ENCODE data around the gene PLEKHA7.

Gene PLEKHA7

DNA sequence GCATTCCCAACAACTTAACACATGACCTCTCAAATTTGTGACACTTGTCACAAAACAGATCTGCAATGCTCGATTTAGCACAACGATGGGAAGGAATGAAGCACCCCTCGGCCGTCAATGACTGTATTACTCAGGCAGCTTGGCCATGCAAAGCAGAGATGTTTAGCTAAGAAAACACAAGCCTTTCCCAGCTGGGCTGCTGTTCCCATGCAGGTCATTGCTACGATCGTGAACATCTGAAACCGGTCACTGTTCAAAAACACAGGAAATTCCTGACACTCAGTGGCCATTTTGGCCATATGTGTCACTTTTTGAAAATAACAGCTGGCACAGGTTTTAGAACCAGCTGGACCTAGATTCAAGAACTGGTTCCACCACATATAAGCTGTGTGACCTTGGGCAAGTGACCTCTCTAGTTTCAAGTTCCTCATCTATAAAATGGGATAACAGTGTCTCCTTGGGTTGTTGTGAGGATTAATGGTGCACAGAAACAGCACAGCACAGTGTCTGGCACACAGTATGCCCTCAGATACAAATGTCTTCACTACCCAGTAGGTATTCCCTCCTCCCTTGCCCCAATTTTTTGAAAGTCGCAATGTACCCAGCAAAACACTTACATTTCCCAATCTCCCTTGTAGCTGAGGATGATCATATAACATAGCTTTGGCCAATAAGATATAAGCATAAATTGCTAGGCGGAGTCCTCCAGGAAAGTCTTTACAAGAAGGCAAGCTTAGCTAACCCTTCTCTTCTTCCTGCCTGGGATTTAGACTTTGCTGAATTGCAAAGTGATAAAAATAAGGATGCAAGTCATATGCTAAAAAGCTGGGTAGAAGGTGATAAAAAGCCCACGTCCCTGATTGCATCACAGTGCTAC is 182.7 kb downstream of the PLEKHA7 start:
- DNase-seq, result no peak

DNA sequence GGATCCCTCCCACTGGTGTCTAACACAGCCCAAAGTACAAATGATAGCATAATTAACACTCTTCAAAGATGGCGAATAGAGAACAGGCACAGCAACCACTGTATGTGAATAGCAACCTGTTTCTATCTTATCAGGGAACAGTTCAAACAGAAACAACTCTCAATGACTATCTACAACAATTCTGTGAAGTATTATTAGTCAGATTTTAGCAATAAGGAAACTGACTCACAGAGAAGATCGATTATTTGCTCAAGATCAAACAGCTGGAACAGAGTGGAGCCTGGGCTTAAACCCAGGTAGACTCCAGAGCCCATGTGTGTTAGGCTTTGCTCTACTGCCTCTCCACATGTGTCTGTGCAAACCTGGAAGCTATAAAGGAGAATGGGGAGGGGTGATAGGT is 187.1 kb downstream of the PLEKHA7 start:
- no peak for DNase-seq

- no peak for DNase-seq
Measured at GRCh38 chr11:16825968-16826367, 188.2 kb downstream of the PLEKHA7 start.

DNA sequence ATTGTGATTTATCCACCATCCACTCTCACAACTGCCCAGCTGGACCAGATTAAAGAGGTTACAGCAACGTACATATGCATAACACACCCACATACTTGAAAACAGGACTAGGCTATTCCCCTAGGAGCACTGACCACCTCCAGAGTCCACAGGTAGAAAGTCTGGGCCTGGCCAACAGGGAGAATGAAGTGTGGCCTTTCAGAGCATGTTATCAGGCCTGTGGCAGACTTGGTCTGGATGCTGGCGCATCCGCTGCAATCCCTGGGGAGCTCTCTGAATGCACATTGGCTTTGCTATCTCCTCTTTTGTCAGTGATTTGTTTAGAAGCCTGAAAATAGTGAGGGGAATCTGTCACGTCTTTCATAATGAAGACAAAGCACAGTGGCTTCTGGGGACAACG is 189.1 kb downstream of the PLEKHA7 start:
- DNase-seq, result no peak

- DNase-seq, result peak; percentile 4 to 44 (median 29)
Measured at GRCh38 chr11:16820324-16821092, 193.7 kb downstream of the PLEKHA7 start.

GRCh38 chr11:16818284-16818683 is 195.9 kb downstream of the PLEKHA7 start:
- DNase-seq, result no peak

GRCh38 chr11:16817351-16817750 is 196.9 kb downstream of the PLEKHA7 start:
- DNase-seq, result no peak

- DNase-seq, result no peak
Measured at GRCh38 chr11:16816358-16817270, 197.6 kb downstream of the PLEKHA7 start.

GRCh38 chr11:16815047-16815767 is 199.0 kb downstream of the PLEKHA7 start:
- DNase-seq, result no peak

GRCh38 chr11:16814410-16815046 is 199.7 kb downstream of the PLEKHA7 start:
- no peak for DNase-seq

DNA sequence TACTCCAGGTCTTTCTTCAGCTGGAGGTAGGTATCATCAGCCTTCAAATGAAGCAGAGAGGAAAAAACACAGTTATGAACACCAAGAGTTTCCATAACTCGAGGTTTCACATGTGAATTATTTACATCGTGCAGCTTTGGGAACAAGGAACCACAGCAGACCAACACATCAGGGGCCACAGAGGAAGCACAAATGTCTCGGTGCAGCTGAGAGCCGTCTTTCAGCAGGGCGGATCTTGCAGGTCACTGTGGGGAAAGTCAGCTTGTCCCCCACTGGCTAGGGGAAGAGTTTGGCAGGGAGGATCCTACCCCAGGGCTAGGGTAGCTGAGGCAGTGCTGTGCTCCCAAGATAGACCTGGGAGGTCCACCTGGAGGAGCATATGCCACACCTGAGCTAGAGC is 201.1 kb downstream of the PLEKHA7 start:
- no peak for DNase-seq

DNA sequence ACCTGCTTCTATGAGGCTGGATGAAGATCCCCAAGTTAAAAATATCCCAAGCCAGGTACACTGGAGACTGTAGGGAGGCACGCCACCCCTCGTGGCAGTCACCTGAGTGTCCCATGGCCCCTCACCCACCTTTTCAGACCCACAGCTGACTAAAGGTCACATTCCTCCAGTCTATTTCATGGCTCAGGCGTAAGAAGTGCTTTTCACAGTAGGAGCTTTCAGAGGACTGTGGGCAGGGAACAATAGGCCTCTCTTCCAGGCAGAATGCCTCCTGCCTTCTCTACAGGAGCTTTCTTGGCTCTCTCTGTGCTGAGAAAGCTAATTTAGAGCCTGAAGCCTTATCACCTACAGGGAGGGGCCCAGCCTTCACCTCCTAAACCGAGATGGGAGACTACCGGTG is 201.9 kb downstream of the PLEKHA7 start:
- DNase-seq, result no peak

DNA sequence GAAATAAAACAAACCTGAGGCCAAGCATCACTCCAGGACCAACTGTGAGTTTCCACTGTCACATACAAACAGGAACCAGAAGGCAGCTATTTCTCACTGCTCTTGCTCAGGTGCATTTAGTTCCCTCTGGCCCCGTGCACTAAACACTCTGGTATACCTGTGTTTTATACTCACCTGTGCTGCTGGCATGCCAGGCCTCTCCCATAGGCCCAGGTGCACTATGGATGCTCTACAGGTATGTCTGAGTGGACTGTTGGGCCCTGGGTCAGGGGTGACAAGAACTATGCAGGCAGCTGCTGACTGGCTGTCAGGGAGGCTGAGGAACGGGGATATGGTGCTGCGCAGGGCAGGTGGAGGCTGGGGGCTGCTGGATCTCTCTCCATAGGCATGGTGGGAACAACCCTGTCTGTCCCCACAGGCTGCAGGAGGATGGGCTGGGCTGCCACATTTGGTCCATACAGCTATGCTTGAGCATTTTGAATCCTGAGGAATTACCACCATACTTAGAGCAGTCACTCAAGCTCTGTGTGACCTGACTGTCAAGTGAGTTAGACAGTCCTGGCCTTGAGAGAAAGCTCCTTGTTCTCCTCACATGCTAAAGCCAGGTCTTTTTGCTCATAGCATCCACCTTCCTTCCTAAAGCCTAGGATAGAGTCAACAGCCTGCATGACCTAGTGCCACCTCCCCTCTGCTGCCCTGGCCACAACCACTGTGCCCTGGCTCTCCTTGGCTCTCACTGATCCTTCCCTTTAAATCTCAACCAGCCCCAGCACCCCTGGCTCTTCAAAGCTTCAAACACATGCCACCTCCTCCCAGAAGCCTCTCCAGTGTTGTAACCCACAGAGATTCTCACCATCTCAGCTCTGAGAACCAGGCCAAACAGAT is 202.8 kb downstream of the PLEKHA7 start:
- DNase-seq, result no peak

DNA sequence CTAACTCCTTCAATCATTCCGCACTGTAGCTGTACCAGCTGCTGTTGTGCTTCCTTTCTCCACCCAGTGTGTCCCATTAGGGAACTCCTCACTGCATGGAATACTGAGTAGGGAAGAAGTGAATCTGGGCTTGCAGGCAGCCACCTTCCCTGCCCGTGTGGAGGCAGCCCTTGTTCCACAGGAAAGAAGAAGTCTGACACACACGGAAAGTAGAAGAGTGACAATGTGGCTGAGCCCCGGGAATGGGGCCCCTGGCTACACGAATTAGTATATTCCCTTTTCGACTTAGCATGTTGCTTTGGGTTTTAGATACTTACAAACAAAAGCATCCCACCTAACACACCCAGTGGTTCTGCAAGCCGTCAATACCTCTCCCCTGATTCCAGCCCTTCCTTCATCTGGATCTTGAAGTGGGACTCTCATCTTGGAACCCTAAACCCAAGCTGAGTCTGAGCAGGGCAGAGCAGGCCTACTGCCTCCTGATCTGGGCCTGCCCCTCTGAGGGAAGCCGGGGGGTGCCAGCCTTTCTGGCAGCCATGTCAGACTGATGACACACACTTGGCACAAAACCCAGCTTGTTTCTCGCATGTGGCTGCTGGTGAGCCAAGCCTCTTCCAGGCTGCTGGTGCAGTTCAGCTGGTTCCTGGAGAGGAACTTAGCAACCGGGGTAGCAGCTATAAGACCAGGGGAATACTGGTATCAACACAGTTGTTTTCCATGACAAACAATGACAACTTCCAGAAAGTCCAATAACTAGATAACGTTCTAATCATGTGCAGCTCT is 204.1 kb downstream of the PLEKHA7 start:
- no peak for DNase-seq

DNA sequence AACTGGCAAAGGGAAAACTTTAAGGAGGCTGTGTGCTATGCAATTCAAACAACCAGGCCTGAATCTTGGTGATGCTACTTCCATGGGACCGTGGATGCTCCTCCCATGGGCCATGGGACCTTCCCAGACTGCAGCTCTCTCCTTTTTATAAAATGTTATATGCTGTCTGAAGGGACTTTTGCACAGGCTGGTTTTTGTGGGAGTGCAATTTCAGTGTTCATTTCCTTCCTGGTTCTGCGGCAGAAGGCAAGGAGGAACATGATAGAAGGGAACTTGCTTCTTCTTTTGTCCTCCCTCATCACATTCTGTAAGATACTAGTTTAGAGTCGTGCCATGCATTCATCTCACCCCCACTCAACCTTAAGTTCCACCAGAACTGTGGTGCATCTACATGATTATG is 206.9 kb downstream of the PLEKHA7 start:
- no peak for DNase-seq

- no peak for DNase-seq
Measured at GRCh38 chr11:16806791-16807190, 207.4 kb downstream of the PLEKHA7 start.

- no peak for DNase-seq
Measured at GRCh38 chr11:16805938-16806337, 208.3 kb downstream of the PLEKHA7 start.

GRCh38 chr11:16804104-16804947 is 209.9 kb downstream of the PLEKHA7 start:
- DNase-seq, result no peak
